GM19239 (cell line): ENCODE results near the gene POLR1E.

Experiments
- DNase-seq: peaks from one replicate; pipeline ENCODE4 v3.0.0; 2011; ENCODE audit warnings: low spot score; ENCODE audit not compliant: insufficient read length
- FAIRE-seq: peaks from 2 replicates; lab custom pipeline; 2011; peaks lifted over from hg19 to GRCh38; lab: Jason Lieb, UNC

POLR1E gene, protein sequence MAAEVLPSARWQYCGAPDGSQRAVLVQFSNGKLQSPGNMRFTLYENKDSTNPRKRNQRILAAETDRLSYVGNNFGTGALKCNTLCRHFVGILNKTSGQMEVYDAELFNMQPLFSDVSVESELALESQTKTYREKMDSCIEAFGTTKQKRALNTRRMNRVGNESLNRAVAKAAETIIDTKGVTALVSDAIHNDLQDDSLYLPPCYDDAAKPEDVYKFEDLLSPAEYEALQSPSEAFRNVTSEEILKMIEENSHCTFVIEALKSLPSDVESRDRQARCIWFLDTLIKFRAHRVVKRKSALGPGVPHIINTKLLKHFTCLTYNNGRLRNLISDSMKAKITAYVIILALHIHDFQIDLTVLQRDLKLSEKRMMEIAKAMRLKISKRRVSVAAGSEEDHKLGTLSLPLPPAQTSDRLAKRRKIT

DNA sequence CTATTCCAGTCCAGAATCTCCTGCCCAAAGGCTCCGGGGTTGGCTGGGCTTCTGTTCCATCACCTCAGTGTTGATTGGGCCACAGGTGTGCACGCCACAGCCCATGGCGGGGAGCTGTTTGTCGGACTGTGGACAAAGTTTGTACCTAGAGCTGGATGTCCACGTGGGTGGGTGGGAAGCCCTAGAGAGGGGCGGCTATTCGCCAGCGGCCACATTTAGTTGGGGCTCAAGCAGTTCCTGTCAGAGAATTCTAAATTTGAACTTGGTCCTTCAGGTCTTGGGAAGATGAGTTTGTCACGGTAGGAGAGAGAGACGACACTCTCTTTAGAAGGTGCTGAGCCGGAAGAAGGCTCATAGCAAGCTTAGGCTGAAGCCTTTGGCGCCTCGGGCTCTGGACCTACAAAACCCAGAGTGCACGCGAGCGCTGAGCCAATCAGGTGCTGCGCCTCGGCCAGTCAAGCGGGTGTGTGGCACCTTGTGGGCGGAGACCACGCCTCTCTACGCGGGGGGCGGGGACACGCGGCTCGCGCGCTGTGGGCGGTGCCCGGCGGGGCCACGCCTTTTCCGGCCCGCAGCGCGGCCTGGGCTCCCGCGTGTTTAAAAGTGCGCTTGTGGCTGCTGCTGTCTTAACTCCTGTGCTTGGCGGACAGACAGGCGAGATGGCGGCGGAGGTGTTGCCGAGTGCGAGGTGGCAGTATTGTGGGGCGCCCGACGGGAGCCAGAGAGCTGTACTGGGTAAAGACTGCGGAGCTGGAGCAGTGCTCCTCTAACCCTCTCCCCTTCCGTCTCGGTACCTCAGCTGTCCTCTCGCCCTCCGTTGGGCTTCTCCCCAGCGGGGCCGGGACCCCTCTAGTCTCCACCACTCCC is at the start of gene POLR1E:
Gene POLR1E (plus strand): TSS at position 560 of the 867 bp plus-strand sequence. CDS start 100 bp downstream, at position 660.
- FAIRE-seq = peak; percentile 96
- peak; percentile 94 for DNase-seq

DNA sequence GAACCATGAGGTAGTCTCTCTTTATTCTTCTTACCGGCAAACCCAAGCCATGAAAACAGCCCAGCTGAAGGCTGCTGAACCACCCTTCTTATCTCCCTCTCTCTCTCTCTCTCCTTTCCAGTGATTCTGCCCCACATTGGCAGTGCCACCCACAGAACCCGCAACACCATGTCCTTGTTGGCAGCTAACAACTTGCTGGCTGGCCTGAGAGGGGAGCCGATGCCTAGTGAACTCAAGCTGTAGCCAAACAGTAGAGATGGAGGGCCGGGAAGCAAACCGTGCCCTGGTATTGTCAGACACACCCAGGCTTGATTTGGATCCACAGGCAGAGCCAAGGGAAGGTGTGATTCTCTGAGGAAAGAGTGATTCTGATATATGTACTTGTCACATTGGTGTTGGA is 49.2 kb upstream of the POLR1E start:
- no peak for FAIRE-seq

DNA sequence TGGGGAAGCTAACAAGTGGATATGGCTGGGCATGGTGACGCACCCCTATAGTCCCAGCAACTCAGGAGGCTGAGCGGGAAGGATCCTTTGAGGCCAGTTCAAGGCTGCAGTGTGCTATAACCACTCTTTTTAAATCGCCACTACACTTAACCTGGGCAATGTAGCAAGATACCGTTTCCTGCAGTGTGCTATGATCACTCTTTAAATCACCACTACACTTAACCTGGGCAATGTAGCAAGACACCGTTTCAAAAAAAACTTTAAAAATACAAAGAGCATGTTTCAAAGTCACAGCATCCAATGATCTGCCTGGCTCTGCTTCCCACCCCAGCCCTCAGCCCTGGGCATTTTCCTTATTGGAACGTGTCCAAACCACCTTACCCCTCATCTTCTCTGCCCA is 48.7 kb upstream of the POLR1E start:
- no peak for DNase-seq

More for the DNA sequence above, 49.2 kb upstream of the POLR1E start:
- DNase-seq = no peak

DNA sequence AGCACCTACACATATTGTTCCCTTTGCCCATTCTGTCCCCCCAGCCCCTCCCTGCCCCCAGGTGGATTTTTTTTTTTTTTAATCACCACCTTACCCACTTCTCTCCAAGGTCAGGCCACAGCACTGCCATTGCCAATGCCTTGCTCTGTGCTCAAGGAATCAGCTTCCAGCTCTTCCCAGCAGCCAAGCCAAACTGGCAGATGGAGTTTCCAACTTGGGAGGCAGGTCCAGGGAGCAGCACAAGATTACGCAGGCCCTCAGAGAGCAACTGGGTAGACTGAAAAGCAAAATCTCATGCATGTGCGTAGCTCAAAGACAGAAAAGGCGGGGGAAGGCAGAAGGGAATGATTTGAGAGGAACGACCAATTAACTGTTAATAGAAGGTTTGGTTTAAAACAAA is 48.1 kb upstream of the POLR1E start:
- DNase-seq = no peak
- no peak for FAIRE-seq

More for the DNA sequence above, 48.7 kb upstream of the POLR1E start:
- no peak for FAIRE-seq

DNA sequence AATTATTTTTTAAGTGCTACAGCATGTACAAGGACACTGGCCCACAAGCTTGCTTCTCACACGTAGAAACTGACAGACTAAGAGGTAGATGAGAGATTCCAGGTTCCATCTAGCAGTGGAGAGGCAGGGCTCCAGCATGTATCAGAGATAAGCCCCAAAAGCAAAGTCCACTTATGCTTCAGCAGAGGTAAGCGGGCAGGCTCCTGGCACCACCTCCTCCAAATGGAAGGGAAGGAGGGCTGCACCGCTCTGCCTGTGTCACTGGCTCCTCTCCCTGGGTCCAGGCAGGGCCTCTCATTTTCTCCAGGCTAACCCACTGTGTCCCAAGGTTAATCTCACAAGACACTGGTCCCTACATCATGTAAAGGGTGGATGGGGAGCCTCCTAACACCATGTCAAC is 47.4 kb upstream of the POLR1E start:
- no peak for DNase-seq
- no peak for FAIRE-seq

DNA sequence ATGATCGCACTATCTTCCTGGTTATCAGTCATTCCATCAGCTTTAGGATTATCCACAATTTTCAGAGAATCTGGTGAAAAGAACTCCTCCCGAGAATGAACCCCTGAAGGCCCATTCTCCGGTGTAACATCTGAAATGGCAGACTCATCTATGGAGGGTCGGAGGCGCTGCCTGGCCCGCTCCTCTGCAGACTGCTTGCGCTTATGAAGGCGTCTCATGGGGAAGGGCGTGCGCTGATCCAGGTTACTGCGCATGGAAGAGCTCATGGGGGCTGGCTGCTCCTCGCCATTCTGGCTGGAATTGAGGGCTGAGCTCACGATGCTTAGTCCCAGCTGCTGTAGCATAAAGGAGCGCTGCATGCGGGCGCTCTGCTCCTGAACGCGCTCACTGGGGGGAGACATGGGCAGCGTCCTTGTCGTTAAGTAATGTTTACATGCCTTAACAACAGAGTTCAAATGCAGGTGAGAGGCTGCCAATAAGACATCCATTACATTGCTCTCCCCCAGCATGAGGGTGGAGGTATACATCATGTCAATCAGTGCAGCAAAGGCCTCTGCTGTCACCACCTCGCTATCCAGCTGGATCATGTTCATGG is 43.9 kb upstream of the POLR1E start:
- FAIRE-seq (no peak), DNase-seq (no peak)

DNA sequence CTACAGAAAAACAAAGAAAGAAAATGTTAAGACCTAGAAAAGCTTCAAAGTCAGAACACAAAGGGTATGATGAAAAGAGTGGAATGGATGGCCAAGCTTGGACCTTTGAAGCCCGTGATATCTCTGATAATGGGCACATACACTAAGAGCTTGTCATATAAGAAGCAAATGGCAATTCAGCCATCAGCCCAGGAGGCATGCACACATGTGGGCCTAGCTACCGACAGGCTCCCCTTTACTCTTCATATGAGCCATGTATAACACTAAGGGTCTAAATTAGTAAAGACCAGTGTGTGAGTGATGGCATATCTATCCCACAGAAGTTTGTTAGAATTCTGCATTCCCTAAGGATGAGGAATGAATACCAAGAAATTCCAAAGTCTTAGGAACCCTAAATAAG is 43.2 kb upstream of the POLR1E start:
- no peak for FAIRE-seq
- no peak for DNase-seq

DNA sequence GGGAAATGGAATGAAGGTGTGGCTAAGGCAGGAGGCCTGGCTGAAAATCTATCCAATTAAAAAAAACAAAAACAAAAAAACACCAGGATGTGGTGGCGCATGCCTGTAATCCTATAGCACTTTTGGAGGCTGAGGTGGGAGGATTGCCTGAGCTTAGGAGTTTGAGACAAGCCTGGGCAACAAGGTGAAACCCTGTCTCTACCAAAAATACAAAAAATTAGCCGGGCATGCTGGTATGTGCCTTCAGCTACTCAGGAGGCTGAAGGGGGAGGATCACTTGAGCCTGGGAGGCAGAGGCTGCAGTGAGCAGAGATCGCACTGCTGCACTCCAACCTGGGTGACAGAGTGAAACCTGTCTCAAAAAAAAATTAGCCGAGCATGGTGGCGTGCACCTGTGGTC is 42.2 kb upstream of the POLR1E start:
- no peak for FAIRE-seq
- no peak for DNase-seq

DNA sequence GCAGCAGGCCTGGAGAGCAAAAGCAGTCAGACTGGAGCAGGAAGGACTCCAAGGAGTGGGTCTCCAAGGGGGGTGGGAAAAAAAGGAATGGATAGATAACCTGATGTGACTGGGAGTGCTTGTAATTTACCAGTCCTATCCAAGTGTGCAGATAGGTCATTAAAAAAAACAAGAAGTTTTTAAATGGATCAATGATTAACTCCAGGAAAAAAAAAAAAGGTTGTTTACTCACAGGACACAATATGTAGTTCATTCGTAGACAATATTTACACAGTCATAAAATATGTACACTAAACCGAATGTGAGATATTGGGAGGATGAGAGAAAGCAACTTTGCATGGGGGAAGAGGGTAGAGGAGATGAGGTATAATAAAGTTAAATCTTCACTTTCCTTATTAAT is 40.9 kb upstream of the POLR1E start:
- DNase-seq (no peak), FAIRE-seq (no peak)

DNA sequence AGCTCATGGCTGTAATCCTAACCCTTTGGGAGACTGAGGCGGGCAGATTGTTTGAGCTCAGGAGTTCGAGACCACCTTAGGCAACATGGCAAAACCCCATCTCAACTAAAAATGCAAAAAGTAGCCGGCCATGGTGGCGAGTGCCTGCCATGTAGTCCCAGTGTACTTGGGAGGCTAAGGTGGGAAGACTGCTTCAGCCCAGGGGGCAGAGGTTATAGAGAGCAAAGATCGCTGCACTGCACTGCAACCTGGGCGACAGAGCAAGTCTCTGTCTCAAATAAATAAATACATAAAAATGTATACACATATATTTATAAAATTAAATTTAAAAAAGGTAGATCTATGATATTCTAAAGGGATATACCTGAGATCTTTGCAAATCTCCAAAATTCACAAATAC is 39.9 kb upstream of the POLR1E start:
- DNase-seq (no peak), FAIRE-seq (no peak)

DNA sequence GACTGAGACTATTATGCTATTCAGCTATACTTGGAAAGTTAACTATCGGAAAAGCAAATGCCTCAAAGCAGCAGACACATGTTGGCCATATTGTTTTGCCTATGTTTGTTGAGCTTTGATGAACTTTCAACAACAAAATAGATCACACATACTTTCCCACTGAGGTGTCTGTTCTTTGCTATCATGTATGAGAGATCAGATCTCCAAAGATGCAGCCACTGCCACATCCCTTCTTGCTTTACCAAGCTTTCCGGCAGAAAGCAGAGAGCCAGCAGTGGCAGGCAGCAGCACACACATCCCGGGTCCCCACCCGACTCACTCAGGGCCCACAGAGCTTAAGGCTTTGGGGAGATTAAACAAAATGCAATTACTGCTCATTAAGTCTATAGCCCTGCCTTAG is 39.3 kb upstream of the POLR1E start:
- no peak for DNase-seq
- FAIRE-seq = no peak

DNA sequence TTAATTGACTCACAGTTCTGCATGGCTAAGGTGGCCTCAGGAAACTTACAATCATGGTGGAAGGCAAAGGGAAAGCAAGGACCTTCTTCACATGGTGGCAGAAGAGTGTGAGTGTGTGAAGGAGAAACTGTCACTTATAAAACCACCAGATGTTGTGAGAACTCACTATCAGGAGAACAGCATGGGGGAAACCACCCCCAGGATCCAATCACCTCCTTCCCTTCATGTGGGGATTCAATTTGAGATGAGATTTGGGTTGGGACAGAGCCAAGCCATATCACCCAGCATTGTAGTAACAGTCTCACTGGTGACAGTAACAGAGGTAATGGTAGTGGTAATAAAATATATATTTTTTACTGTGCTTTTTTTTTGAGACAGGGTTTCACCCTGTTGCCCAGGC is 38.6 kb upstream of the POLR1E start:
- DNase-seq (no peak), FAIRE-seq (no peak)

DNA sequence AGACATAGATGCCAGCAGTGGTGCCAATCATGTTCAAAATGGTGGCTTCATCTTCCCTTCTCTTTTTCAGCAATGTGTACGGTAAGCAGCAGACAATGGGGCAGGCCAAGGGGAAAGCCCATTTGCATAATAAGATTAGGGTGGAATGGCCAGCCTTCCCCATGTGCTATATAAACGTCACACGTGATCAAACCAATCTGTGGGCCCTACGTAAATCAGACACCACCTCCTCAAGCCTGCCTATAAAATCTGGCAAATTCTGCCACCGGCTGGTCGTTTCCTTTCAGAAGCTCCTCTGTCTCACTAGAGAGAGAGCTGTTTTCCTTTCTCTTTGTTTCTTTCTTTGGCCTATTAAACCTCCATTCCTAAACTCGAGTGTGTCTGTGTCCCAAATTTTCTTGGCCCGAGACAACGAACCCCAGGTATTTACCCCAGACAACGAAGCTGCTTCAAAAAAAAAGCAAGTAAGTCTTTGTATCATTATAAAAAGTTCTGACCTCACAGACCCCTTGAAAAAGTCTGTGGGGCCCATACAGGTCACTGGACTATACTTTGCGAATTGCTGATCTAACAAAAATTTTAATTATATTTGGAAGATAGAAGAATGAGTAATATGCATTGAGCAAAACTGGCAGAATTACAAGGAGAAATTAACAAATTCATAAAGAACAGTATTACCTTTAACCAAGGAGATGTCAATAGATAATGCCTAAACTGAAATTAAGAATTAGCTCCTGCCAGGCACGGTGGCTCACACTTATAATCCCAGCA is 35.7 kb upstream of the POLR1E start:
- DNase-seq (no peak), FAIRE-seq (no peak)

DNA sequence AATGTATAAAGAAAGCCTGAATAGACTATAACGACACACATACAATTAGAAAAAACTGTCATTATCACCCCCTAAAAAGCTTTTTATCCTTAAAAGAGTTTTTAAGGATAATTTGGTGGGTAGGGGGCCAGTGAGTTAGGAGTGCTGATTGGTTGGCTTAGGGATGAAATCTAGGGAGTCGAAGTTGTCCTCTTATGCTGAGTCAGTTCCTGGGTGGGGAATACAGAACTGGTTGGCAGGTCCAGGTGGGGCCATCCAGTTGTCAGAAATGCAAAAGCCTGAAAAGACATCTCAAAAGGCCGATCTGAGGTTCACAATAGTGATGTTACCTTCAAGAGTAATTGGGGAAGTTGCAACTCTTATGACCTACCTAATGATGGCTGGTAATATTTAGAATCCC is 34.1 kb upstream of the POLR1E start:
- no peak for DNase-seq
- FAIRE-seq = no peak

DNA sequence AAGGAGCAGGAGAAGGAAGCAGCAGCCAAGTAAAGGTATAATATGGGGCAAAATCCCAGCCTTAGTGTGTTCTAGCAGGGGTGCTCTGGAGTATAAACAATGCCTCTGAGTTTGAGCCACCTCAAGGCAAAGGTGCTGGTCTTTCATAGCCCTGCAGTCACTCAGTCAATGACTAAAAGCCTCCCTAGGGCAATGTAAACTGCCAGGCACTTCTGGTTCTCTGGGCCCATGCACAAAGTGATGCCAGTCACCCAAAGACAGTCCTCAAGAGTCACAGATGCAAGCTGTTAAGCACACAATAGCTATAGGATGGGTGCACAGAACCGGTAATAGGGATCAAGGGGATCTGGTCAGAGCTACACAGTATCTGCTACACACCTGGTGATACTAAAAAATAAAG is 33.1 kb upstream of the POLR1E start:
- no peak for DNase-seq
- no peak for FAIRE-seq

DNA sequence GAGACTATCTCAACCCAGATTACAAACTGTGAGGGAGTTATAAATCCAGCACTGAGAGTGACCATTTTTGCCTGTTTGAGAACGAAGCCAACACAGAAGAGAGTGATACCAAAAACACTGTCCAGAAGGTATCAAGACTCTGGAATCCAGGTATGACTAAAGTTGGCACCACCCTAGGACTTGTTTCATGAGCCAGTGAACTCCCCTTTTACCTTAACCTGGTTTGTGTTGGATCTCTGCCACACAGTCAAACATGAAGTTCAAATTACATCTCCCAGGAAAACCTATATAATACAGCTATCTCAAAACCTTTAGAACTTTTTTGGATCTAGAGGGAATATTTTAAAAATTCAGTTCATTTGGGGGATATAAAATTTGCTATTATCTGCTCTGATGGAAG is 31.9 kb upstream of the POLR1E start:
- no peak for FAIRE-seq
- DNase-seq = no peak

DNA sequence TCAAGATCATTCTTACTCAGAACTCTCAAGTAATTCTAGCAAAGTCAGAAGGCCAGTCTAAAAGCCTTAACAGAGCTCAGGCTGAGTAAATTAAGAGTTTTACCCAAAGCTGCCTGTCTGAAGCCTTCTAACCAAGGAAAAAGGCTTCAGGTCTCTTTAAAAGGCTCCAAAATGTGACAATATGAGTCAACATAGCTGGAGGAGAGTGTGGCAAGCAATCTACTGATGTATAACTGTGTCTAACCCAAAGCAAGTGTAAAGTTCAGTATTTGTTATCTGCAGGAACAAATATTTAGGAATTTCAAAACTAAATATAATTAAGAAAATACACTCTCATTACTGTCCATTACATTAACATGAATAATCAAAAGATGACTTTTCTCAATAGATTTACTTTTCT is 31.5 kb upstream of the POLR1E start:
- DNase-seq (no peak), FAIRE-seq (no peak)

DNA sequence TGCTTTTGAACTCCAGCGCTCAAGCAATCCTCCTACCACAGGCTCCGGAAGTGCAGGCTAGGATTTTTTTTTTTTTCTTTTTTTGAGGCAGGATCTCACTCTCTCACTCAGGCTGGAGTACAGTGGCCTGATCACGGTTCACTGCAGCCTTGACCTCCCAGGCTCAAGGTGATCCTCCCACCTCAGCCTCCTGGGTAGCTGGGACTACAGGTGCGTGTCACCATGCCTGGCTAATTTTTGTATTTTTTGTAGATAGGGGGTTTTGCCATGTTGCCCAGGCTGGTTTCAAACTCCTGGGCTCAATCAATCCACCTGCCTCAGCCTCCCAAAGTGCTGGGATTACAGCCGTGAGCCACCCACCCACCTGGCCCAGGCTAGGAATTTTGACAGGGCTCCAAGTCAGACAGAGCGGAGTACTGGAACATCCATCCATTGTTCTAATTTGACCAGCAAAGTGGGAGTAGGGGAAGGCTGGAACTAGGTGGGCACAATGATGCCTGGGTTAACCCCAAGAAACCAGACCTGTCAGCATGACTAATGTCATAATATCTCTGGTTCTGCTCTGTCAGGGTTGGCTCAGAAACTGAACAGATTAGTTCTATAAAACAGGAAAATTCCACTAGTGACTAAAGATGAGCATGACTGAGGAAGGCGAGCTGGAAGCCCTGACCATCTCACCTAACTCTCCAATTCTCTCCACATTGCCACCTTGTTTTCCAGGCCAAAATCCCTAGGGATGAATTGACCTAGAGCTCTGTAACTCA is 29.7 kb upstream of the POLR1E start:
- FAIRE-seq = no peak
- DNase-seq = no peak

DNA sequence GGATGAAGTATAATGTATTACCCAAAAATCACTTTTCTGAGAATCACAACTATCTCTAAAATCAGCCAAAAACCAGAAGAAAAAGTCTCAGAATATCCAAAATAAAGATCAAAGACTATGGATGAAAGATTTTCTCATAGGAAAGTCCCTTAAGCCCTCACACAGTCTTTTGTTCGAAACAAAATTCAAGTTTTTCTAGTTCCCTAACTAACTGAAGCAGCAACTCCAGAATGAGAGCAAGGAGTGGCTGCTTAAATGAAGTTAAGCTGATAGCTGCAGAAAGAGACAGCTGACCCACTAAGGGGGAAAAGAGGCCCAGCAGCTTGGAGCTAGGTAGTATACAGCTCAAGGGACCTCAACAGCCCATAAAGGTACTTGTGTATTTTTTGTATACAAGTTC is 28.9 kb upstream of the POLR1E start:
- FAIRE-seq (no peak), DNase-seq (no peak)

DNA sequence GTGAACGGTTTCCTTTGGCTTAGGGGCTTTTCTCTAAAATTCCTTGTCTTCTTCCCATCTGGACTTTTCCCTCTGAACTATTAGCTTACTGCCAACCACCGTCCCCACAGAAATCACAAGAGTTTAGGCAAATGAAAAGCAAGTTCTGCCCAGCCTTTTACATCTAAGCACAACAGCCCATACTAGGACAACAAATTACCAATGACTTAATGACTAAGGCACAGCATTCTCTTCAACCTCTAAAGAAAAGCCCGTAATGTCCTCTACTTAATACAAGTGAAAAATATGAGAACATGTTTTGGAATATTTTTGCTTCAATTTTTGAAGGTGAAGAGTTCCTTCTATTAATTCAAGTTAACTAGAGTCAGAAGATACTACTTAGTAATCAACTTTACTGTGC is 21.7 kb upstream of the POLR1E start:
- DNase-seq = no peak
- peak; percentile 14 for FAIRE-seq
